Smooth muscle cell (in vitro differentiated cells): ENCODE results near the gene MUL1. TPM values are rescaled to one million over a fixed set of nuclear protein-coding genes. Genes with fewer than 3 reads are reported as not detected.

Source experiments
- DNase-seq: peaks from one replicate; lab custom pipeline; 2025; ENCODE audit not compliant: unreplicated experiment; lab: John Stamatoyannopoulos, UW
- H2AFZ ChIP-seq: fragments of 200-600 bp; sonication (generic); 2 replicates; pipeline ENCODE4 v1.6.0; 2016; ENCODE audit warnings: antibody characterized with exemption, low read depth, mild to moderate bottlenecking
- H3F3A ChIP-seq: fragments of 200-600 bp; sonication (generic); 2 replicates; pipeline ENCODE4 v1.6.0; 2017; ENCODE audit warnings: antibody characterized with exemption, low read depth
- H3K27ac ChIP-seq: fragments of 200-600 bp; sonication (generic); 2 replicates; pipeline ENCODE4 v1.5.1; 2016; ENCODE audit warnings: low read depth, mild to moderate bottlenecking
- H3K27me3 ChIP-seq: fragments of 200-600 bp; sonication (generic); 2 replicates; pipeline ENCODE4 v1.6.1; 2016; ENCODE audit warnings: low read depth, mild to moderate bottlenecking
- H3K36me3 ChIP-seq: fragments of 200-600 bp; sonication (generic); 2 replicates; pipeline ENCODE4 v1.5.1; 2016; ENCODE audit warnings: low read depth
- H3K4me1 ChIP-seq: fragments of 200-600 bp; sonication (generic); 2 replicates; pipeline ENCODE4 v1.5.1; 2016; ENCODE audit warnings: low read depth
- H3K4me2 ChIP-seq: fragments of 200-600 bp; sonication (generic); 2 replicates; pipeline ENCODE4 v1.6.0; 2016; ENCODE audit warnings: mild to moderate bottlenecking
- H3K4me3 ChIP-seq: fragments of 200-600 bp; sonication (generic); 2 replicates; pipeline ENCODE4 v1.5.1; 2016; ENCODE audit warnings: mild to moderate bottlenecking
- H3K79me2 ChIP-seq: fragments of 200-600 bp; sonication (generic); 2 replicates; pipeline ENCODE4 v1.6.0; 2016; ENCODE audit warnings: low read depth, mild to moderate bottlenecking
- H3K9ac ChIP-seq: fragments of 200-600 bp; sonication (generic); 2 replicates; pipeline ENCODE4 v1.6.0; 2016; ENCODE audit warnings: low read depth
- H3K9me3 ChIP-seq: fragments of 200-600 bp; sonication (generic); replicated peaks from 2 replicates; pipeline ENCODE4 v1.5.1; 2016; ENCODE audit warnings: low read depth
- H4K20me1 ChIP-seq: fragments of 200-600 bp; sonication (generic); 2 replicates; pipeline ENCODE4 v1.6.0; 2016; ENCODE audit warnings: low read depth
- WGBS: methylation state at CpG from one replicate; pipeline ENCODE4 v1.1.7; 2016; ENCODE audit warnings: low lambda C conversion rate; 5-methylcytosine and 5-hydroxymethylcytosine counted together
- polyA plus RNA-seq: library from polyadenylated mRNA; unstranded; fragments of >200 nt; fragmentation: Nextera tagmentation; extraction: Ambion mirVana; gene quantifications from 2 replicates; pipeline ENCODE4 v1.2.1, GENCODE V29; 2016
- total RNA-seq: library from RNA; depleted of rRNA; stranded (reverse); fragments of >200 nt; gene quantifications from 2 replicates; pipeline ENCODE4 v1.2.3, GENCODE V29; 2014
- TF ChIP-seq, protein P1 (sequence below): fragments of 200-600 bp; sonication (generic); IDR thresholded peaks from 2 replicates; pipeline ENCODE4 v1.5.1; 2017; ENCODE audit warnings: borderline replicate concordance, mild to moderate bottlenecking, antibody characterized with exemption; ENCODE audit not compliant: insufficient read depth, poor library complexity, severe bottlenecking

MUL1 gene
- total and polyA plus RNA-seq, 2 experiments from 2014 or later = 38.7 to 42.4 TPM

- no peak overlapping the region for H2AFZ ChIP-seq
- H3K9me3 ChIP-seq = no peaks in the 10 kb centered on the region
- H3K27ac ChIP-seq = no peak overlapping the region
- H3K79me2 ChIP-seq = no peaks in the 10 kb centered on the region
- H3K9ac ChIP-seq = no peak overlapping the region
- H3K36me3 ChIP-seq = no peaks in the 10 kb centered on the region
- TF ChIP-seq, protein P1, sequence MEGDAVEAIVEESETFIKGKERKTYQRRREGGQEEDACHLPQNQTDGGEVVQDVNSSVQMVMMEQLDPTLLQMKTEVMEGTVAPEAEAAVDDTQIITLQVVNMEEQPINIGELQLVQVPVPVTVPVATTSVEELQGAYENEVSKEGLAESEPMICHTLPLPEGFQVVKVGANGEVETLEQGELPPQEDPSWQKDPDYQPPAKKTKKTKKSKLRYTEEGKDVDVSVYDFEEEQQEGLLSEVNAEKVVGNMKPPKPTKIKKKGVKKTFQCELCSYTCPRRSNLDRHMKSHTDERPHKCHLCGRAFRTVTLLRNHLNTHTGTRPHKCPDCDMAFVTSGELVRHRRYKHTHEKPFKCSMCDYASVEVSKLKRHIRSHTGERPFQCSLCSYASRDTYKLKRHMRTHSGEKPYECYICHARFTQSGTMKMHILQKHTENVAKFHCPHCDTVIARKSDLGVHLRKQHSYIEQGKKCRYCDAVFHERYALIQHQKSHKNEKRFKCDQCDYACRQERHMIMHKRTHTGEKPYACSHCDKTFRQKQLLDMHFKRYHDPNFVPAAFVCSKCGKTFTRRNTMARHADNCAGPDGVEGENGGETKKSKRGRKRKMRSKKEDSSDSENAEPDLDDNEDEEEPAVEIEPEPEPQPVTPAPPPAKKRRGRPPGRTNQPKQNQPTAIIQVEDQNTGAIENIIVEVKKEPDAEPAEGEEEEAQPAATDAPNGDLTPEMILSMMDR = no peak
- no peak for DNase-seq
- H3F3A ChIP-seq = no peaks in the 10 kb centered on the region
- no peak overlapping the region for H3K4me2 ChIP-seq
- H3K27me3 ChIP-seq = peaks cover 69% of the 10 kb centered on the region
- H4K20me1 ChIP-seq = no peaks in the 10 kb centered on the region
- H3K4me3 ChIP-seq = no peak overlapping the region
- WGBS = 71% methylated on average over 12 of the region's 12 CpGs
- no peaks in the 10 kb centered on the region for H3K4me1 ChIP-seq
These were observed 26.9 kb upstream of the MUL1 start for GRCh38 chr1:20534659-20535417.

GRCh38 chr1:20533635-20534034, 25.7 kb upstream of the MUL1 start:
- no peaks in the 10 kb centered on the region for H3K79me2 ChIP-seq
- H3K36me3 ChIP-seq = no peaks in the 10 kb centered on the region
- H3F3A ChIP-seq = no peaks in the 10 kb centered on the region
- TF ChIP-seq, protein P1 = no peak
- no peak overlapping the region for H3K9ac ChIP-seq
- 89% methylated on average over 4 of the region's 4 CpGs for WGBS
- no peak overlapping the region for H3K27ac ChIP-seq
- H3K27me3 ChIP-seq = peaks cover 69% of the 10 kb centered on the region
- H4K20me1 ChIP-seq = no peaks in the 10 kb centered on the region
- no peaks in the 10 kb centered on the region for H3K4me1 ChIP-seq
- no peak overlapping the region for H2AFZ ChIP-seq
- H3K4me2 ChIP-seq = no peak overlapping the region
- H3K4me3 ChIP-seq = no peak overlapping the region
- H3K9me3 ChIP-seq = no peaks in the 10 kb centered on the region
- DNase-seq = no peak

GRCh38 chr1:20530901-20531300, 22.9 kb upstream of the MUL1 start:
- H3K27me3 ChIP-seq = peaks cover 74% of the 10 kb centered on the region
- WGBS = 70% methylated on average over 6 of the region's 6 CpGs
- TF ChIP-seq, protein P1 = no peak
- H3K4me3 ChIP-seq = no peak overlapping the region
- H3K79me2 ChIP-seq = no peaks in the 10 kb centered on the region
- H2AFZ ChIP-seq = no peak overlapping the region
- H3K9me3 ChIP-seq = no peaks in the 10 kb centered on the region
- H3K36me3 ChIP-seq = no peaks in the 10 kb centered on the region
- no peak overlapping the region for H3K9ac ChIP-seq
- no peaks in the 10 kb centered on the region for H3F3A ChIP-seq
- no peak overlapping the region for H3K27ac ChIP-seq
- no peak overlapping the region for H3K4me2 ChIP-seq
- no peaks in the 10 kb centered on the region for H4K20me1 ChIP-seq
- DNase-seq = no peak
- no peaks in the 10 kb centered on the region for H3K4me1 ChIP-seq

- Histone ChIP-seq H3K27me3 (peaks cover 68% of the 10 kb centered on the region), H3K79me2 (no peaks in the 10 kb centered on the region), H3K27ac (no peak overlapping the region), H4K20me1 (no peaks in the 10 kb centered on the region), H3K4me1 (no peaks in the 10 kb centered on the region), H2AFZ (no peak overlapping the region), H3K4me3 (no peak overlapping the region), H3K9ac (no peak overlapping the region), H3K9me3 (no peaks in the 10 kb centered on the region), H3K4me2 (no peak overlapping the region), H3F3A (no peaks in the 10 kb centered on the region), H3K36me3 (no peaks in the 10 kb centered on the region)
- TF ChIP-seq, protein P1 = no peak
- 60% methylated on average over 8 of the region's 8 CpGs for WGBS
- no peak for DNase-seq
These were observed 22.4 kb upstream of the MUL1 start for GRCh38 chr1:20530306-20530705.
